ENCODE results near the gene KLHDC1.
"Not testable (repeated sequence)": the region's sequence is repeated elsewhere in the genome, so short reads cannot be mapped to it uniquely, and the experiment has no call there.

Gene KLHDC1

GRCh38 chr14:49721733-49722435 lies 29.0 kb downstream of the KLHDC1 start:
- not testable (repeated sequence) for DNase-seq (ENCODE audit: low spot score)

- DNase-seq (ENCODE audit: low spot score) = no peak
Measured at GRCh38 chr14:49727171-49727570, 34.3 kb downstream of the KLHDC1 start.

GRCh38 chr14:49732896-49733295 lies 40.0 kb downstream of the KLHDC1 start:
- DNase-seq (ENCODE audit: low spot score) = no peak

GRCh38 chr14:49733836-49734235 lies 40.9 kb downstream of the KLHDC1 start:
- DNase-seq (ENCODE audit: low spot score) = no peak

GRCh38 chr14:49735669-49736068 lies 42.7 kb downstream of the KLHDC1 start:
- DNase-seq (ENCODE audit: low spot score) = not testable (repeated sequence)

GRCh38 chr14:49745191-49745590 lies 52.3 kb downstream of the KLHDC1 start:
- DNase-seq (ENCODE audit: low spot score) = no peak

- not testable (repeated sequence) for DNase-seq (ENCODE audit: low spot score)
Measured at GRCh38 chr14:49746476-49746875, 53.6 kb downstream of the KLHDC1 start.

- DNase-seq (ENCODE audit: low spot score) = no peak
Measured at GRCh38 chr14:49754570-49755097, 61.7 kb downstream of the KLHDC1 start.

GRCh38 chr14:49755378-49755777 lies 62.5 kb downstream of the KLHDC1 start:
- no peak for DNase-seq (ENCODE audit: low spot score)

- DNase-seq (ENCODE audit: low spot score) = no peak
Measured at GRCh38 chr14:49761839-49762551, 69.1 kb downstream of the KLHDC1 start.

GRCh38 chr14:49766839-49767238 lies 73.9 kb downstream of the KLHDC1 start:
- no peak for DNase-seq (ENCODE audit: low spot score)

GRCh38 chr14:49767270-49767570 lies 74.3 kb downstream of the KLHDC1 start:
- DNase-seq (ENCODE audit: low spot score) = no peak

GRCh38 chr14:49767571-49768300 lies 74.8 kb downstream of the KLHDC1 start, which contains the start of gene KLHDC2:
TSS of gene KLHDC2 (plus strand) at chr14:49768153. CDS start at chr14:49768469, 316 bp downstream.
- peak; percentile 94 for DNase-seq (ENCODE audit: low spot score)

- DNase-seq (ENCODE audit: low spot score) = peak; percentile 68
Measured at GRCh38 chr14:49768301-49769121, 75.6 kb downstream of the KLHDC1 start.

- DNase-seq (ENCODE audit: low spot score) = no peak
Measured at GRCh38 chr14:49769171-49769570, 76.3 kb downstream of the KLHDC1 start.

- no peak for DNase-seq (ENCODE audit: low spot score)
Measured at GRCh38 chr14:49769581-49770211, 76.8 kb downstream of the KLHDC1 start.

GRCh38 chr14:49770212-49770817 lies 77.4 kb downstream of the KLHDC1 start:
- no peak for DNase-seq (ENCODE audit: low spot score)

GRCh38 chr14:49771691-49772090 lies 78.8 kb downstream of the KLHDC1 start:
- not testable (repeated sequence) for DNase-seq (ENCODE audit: low spot score)

GRCh38 chr14:49774106-49774505 lies 81.2 kb downstream of the KLHDC1 start:
- no peak for DNase-seq (ENCODE audit: low spot score)

GRCh38 chr14:49778421-49778820 lies 85.5 kb downstream of the KLHDC1 start:
- DNase-seq (ENCODE audit: low spot score) = no peak

GRCh38 chr14:49781040-49781439 lies 88.1 kb downstream of the KLHDC1 start:
- not testable (repeated sequence) for DNase-seq (ENCODE audit: low spot score)

Data from left forelimb (tissue), 1 donor.